NOMO-1 treated with dmso at 0.1 percent for 144 hours (cell line): ENCODE measurements around the gene AJAP1.
"Not testable (repeated sequence)": the region's sequence is repeated elsewhere in the genome, so short reads cannot be mapped to it uniquely, and the experiment has no call there.

ENCODE experiments used
- DNase-seq: peaks from one replicate; lab custom pipeline; 2025; ENCODE audit not compliant: unreplicated experiment; lab: John Stamatoyannopoulos, UW

AJAP1 gene, protein sequence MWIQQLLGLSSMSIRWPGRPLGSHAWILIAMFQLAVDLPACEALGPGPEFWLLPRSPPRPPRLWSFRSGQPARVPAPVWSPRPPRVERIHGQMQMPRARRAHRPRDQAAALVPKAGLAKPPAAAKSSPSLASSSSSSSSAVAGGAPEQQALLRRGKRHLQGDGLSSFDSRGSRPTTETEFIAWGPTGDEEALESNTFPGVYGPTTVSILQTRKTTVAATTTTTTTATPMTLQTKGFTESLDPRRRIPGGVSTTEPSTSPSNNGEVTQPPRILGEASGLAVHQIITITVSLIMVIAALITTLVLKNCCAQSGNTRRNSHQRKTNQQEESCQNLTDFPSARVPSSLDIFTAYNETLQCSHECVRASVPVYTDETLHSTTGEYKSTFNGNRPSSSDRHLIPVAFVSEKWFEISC

DNA sequence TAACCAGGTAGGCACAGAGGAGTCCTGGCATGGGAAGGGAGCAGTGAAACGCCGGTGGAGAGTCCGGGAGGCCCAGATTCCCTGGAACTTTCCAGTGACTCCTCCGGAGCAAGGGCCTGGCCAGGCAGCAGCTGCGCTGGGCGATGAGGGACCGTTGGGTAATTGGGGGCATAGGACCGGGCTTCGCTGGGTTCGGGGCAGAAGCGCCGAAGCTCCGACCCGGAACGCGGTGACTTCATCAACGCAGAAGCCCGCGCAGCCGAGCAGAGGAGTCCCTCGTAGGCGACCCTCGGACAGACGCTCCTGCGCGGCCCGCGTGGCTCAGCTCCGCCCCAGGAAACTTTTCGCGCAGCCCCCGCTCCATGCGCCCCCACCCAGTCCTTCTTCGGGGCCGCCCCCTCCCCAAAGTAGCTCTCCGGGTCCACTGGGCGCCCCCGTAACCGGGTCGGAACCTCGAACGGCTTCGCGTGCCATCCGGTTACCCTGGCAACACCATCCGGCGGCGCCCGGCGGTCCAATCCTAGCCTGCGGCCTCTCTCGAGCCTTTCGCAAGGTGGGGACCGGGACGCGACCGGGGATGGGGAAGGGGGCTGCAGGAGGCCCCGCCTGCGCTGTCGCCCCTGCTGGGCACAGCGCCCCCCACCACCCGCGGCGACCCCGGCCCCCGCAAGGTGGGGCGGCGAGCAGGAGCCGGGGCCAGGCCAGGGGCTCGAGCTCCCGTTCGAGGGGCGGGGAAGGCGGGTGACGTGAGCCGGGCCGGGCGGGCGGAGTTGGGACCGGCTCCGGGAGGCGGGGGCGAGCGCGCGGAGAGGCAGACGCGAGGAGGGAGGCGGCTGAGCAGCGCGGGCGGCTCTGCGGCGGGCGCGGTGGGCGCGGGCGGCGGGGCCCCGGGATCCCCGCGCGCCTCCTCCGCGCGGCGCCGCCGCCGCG lies at the start of gene AJAP1:
AJAP1 (plus strand) TSS at position 814 of the 930 bp plus-strand sequence. CDS start 817 bp downstream, outside the sequence.
- DNase-seq: no peak

DNA sequence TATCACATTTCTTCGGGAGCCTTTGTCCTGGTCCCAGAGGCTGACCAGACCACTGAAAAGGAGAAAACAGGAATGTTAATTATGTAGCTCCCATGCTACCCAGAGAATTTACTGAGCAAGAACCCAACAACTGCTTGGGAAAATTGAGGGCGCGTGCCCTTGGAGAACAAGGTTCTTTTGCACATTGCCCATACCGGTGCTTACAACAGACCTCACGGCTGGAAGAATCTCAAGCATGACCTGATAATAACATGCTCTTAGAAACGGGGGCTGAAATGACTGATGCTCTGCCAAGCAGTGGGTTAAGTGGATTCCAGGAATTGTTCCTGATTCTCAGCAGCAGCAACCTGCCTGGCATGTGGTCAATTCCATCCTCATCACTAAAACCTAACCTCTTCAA lies 49.3 kb upstream of the AJAP1 start:
- DNase-seq: no peak

DNA sequence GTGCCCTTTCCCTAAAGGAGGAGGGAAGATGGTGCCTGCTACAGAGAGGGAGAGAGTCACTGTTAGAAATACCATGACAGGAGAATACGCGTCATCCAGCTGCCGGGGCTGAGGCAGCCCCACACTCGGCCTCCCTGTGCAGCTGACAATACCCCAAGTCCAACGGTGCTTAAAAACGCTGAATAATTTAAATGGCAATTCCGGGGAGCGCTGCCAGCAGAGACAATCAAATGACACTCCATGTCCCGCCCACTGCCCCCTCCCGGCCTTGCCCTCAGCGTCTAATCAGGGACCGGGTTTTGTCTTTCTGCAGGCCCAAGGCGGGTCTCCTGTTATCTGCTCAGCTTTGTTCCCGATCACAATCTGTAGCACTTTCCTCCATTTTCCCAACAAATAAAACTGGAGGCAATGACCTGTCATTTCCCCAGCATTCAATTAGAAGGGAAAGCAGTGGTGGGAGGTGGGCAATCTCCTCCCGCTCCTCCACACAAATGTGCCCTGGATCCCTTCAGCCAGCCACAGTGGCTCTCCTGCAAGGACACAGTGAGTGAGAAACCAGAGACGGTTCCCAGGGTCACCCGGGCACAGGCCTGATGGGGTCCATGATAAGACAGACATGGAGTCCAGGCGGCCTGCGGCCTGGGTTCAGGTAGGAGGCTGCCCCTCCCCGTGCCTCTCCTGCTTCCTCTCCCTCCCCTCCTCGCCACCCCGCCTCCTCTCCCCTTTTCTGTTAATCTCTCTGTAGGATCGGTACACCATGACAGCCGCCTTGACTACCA lies 42.7 kb upstream of the AJAP1 start:
- DNase-seq: no peak

DNA sequence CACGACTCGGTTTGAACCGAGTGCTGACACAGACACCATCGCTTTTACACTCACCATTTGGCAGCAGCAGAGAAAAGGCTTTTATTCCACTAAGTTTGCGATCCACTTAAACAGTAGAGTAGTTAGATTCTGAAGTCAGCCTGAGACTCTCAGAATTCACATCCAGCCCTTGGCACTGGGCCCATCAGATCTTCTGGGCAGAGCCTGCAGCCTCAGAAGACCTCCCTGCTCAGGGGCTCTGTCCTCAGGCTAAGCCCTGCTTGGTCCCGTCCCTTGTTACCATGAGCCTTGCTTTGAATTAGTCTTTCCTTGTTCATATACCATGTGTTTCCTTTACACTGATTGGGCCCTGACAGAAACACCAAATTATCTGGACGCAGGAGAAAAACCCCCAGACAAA lies 41.4 kb upstream of the AJAP1 start:
- no peak for DNase-seq

DNA sequence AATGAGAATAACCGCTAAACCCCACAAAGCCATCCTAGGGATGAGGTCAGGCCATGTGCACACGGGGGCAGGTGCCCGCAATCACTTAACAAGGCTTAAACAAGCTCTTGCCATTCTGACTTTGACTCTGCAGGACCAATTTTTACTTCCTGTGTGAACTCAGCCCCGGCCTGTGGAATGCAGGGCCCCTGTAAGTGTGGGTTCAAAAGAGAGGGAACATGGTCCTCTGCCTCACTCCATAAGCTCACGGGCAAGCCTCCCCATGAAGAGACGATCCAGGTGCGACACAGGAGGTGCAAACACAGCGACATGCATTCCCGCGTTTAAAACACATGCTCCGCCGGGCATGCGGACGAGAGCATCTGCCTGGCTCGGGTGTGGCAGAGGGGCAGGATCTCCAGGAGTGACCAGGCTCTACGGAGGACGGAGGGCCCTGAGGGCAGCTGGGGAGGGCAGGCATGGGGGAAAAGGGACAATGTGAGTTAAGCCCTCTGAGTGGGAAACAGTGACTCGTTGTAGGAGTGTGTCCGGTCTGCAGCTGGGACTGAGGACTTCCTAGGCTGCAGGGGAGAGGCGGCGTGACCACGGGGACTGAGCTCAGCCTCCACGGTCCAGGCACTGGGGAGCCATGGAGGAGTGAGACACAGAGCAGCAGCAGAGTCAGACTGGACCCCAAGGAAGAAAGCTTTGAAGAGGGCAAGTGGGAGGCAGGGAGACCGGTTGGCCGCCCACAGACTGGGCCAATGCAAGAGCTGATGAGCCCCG lies 40.6 kb upstream of the AJAP1 start:
- no peak for DNase-seq

DNA sequence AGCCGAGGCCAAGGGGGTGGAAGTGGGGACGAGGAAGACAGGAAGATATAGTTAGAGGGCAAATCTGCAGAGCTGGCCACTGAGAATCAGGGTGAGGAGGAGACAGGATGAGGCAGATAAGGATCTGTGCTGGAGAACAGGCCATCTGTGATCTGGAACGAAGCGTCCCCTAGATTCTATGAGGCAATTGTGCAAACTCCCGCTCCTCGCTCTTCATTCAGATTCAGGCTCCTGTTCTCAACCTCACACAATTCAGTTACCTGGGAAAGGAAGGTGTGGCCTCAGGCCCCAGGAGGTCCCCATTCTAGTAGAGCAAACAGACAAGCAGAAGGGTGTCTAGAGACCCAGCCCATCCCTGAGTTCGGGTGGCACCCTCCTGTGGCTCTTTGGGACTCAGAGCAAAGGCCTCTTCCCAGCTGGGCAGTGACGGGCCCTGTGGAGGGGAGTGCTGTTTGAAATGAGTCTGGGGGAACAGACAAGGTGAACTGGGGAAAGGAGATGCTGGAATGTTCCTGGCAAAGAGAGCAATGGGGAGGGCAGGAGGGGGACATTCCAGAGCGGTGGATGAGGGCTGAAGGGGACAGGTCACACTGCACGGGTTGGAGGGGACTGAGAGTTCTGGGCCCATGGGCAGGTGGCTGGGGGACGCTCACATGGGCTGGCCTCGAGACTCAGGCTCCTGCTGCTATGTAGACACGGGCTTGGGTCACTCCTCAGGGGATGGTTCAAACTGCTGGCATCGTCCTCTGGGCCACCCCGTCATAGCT lies 39.9 kb upstream of the AJAP1 start:
- no peak for DNase-seq

DNA sequence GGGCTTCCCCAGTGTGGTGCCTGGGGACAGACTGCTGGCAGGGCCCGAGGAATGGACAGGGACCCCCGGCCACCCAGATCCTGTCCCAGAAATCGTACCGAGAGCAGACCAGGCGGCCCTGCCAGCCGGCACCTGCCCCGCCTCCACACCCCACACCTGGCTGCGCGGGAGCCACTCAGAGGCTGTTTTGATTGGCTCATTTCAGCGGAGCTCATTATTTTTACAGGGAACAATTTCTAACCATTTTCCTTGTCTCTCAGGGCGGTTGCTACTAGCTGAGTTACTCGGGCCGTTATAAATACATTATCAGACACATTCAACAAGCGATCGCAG lies 39.3 kb upstream of the AJAP1 start:
- DNase-seq: no peak

DNA sequence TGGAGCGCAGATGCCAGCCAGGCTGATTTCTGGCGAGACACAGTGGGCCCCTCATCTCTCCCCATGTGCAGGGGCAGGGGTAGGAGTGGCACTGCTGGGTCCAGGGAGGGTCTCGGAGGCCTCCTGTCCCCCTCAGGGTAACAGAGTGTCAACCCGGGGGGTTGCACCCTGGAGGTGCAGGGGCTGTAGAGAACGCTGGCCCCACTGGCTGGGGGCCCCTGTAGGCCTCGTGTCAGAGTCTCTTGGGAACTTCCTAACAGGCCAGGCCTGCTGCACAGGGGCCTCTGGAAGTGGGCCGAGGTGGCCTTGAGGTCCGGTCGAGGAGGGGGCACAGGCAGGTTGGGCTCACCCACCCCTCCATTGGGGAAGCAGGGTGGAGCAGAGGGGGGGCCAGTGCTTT lies 38.9 kb upstream of the AJAP1 start:
- DNase-seq: no peak

DNA sequence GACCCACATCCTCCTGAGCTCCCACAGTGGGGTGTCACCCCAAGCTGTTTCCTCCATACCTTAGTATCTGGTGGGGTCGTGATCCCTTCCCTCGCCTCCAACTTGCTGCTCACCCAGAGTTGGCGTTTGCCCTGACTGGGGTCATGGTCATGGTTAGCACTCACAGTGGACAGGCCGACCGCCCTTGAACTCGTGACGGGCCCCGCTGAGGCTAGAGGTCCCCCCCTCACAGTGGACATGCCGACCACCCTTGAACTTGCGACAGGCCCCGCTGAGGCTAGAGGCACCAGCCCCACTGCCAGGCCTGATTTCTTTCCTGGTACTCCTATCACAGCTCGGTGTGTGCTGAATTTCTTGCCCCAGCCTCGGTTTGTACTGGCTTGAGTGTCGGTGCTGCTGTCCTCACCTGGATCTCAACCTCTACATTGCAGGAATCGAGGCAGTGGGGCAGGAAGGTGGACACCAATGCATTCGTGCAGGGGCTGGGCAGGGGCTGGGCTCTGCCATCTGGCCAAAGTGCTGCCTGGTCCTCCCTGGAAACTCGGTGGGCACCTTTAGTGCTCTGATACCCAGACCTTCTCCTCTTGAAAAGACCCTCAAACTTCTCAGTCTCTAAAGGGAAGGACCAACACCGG lies 37.5 kb upstream of the AJAP1 start:
- no peak for DNase-seq

DNA sequence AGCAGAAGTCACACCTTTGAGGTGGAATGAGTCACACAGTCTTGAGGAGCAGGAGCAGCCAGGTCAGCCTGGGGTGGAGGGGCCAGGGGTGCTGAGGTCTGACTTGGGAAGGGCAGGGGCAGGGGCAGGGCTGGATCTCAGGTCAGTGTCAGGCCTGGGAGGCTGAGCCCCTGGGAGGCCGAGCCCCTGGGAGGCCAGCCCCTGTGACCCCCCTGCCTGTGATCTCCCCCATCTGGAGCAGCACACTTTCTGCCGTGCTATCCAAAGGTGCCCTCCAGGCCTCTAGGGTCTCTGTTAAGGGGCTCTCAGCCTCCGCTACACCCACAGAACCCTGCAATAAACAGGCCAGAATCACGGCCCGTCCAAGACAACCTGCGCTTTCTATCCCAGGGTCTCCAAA lies 36.9 kb upstream of the AJAP1 start:
- no peak for DNase-seq

DNA sequence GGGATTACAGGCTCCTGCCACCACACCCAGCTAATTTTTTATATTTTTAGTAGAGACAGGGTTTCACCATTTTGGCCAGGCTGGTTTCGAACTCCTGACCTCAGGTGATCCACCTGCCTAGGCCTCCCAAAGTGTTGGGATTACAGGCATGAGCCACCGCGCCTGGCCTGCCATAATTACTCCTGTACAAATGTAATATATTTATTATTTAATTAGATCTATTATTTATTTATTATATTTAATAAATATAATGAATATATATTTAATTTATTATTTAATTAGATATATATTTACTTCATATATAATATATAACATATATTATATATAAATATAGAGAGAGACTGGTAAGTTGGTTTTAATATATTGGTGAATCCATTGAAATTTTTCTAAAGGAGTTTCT lies 35.6 kb upstream of the AJAP1 start:
- DNase-seq: not testable (repeated sequence)

DNA sequence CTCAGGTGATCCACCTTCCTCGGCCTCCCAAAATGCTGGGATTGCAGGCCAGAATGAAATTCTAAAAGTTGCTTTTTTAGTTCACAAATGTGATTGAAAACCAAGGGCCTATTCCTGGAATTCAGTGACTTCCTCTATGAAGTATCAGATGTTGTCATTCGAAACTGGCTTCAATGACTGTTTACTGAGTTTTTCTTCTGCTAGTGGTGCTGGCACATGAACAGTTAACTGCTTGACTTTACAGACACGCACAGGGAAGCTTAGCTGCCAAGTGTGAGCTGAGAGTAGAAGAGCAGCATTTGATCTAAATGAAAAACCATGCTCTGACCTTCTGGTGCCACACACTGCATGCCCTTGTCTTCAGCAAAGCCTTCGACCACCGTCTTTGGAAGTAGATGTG lies 32.8 kb upstream of the AJAP1 start:
- no peak for DNase-seq

DNA sequence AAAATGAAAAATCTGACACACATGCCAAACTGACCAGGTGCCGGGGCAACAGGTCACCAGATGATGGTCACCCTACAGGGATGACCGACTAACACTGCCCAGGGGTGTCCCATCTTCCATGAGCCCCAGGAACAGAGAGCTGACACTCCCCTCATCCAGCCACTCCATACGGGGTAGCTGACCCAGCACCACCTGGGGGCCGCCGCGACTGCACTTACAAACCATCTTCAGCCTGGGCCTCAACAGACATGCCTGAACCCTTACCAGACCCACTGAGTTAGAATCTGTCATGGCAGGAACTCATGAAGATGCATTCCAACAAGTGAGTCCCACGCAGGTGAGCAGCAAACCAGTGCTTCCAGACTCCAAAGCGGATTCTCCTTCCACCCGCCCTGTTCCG lies 31.6 kb upstream of the AJAP1 start:
- DNase-seq: no peak

DNA sequence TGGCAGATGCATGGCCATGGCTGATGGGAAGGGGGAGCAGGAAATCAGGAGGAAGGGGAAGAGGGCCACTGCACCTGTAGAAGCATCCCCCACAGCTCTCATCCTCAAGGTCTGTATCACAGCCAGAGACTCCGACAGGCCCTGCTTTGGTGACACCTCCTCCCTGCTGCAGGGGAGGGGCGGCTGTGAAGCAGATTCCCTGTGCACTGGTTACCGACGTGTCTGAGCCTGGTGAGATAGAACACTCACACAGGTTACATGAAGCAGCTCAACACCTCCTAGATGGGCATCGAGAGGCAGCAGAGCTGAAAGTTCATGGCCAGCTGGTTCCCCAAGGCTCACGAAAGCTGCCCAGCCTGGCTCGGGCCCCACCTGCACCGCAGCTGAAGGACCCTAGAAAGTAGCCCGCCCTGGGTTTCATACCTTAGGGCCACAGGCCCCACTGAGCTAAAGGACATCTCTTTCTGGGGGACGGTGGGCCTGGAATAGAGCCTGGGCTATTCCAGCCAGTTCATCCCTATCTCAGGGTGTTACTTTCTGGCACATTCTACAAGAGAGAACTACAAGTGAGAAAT lies 30.2 kb upstream of the AJAP1 start:
- DNase-seq: no peak

DNA sequence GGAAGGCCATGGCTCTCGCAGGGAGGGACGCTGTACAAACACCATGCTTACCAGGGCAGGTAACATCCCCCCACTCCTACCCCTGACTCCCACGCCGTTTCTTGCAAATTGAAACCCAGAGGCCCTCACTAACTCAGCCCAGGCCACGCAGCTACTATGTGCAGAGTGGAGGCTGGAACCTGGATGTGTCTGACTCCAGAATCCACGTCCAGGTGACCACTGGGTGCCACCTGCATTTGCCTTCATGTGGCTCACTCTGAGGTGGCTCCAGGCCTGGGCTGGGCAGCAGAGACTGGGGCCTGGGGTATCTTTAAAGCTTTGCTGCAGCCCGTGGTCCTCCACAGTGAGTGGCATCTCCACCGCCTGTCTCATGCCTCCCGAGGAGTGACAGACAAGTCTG lies 29.6 kb upstream of the AJAP1 start:
- no peak for DNase-seq

DNA sequence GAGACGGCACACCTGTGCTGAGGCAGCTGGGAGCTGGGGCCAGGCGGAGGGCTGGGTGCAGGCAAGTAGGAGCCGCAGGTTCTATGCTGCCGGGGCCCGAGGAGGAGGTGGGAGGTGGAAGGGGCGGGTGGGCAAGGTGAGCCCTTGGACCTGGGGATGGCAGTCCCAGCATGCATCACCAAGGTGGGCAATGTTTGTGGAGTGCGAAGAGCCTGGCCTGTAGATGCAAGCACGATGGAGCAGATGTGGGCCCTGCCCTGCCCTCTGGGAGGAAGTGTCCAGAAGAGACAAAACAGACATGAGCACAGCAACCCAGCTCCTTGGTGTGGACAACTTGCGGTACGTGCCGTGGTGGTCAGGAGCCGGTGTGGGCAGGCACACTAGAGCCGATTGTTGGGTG lies 28.3 kb upstream of the AJAP1 start:
- no peak for DNase-seq

DNA sequence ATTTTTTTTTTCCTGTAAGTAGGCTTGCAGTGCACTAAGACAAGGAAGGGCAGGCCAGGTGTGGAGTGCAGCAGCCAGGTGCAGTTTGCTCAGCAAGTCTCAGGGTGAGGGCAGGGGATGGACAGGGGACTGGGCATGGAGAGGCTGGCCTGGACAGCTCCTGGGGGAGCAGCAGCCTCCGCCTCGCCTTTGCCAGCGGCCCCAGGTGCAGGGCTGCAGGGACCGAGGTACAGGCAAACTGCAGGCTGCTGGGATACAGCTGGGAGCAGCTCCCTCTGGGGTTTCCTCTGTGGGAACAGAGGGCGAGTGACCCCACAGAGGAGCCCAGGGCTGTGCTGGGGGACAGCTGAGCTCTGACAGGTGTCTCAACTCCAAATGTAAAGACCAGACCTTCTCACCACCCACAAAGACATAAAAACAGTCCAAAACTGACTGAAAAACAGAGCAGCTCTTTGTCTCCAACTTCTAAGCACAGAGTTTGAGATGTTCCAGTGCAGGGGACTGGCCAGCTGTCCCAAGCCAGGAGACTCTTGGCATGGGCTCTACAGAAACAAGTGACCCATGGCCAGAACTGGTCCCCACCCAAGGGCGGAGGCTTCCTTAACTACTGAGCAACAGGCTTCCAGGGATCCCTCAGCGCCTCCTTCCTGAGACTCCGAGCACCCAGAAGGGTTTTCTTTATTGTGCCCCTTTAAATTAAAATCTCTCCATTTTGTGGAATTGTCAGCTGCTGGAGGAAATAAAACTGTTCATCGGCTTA lies 27.7 kb upstream of the AJAP1 start:
- DNase-seq: no peak

DNA sequence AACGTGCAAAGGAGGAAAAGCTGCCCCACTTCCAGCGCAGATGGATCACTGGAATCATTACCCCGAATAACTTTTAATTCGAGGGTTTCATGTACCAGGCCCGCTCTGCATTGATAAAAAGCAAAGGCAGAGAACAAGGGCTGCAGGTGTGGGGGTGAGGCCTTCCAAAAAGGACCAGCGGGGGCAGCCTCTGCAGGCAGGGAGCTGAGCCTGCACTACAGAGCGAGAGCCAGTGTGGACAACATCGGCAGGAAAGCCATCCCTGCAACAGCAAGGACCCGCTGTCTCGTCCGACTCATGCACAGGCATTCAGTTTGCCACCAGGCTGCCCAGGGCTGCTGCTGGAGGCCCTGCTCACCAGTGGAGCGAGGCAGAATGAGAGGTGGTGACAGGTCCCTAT lies 27.1 kb upstream of the AJAP1 start:
- DNase-seq: no peak
